SU-DHL-6 (cell line): ENCODE results near the gene DQX1.

Experiments used
- CTCF ChIP-seq: fragments of 200-600 bp; sonication (generic); IDR thresholded peaks from one replicate; pipeline ENCODE4 v1.5.1; 2017; ENCODE audit warnings: antibody characterized with exemption, mild to moderate bottlenecking, low read length, moderate library complexity; ENCODE audit not compliant: insufficient read depth, poor library complexity, severe bottlenecking
- EZH2phosphoT487 ChIP-seq: fragments of 200-600 bp; sonication (generic), shearing (Covaris generic); conservative IDR thresholded peaks from 2 replicates; pipeline ENCODE4 v1.6.1; 2018; ENCODE audit warnings: mild to moderate bottlenecking, antibody characterized with exemption, low read length, moderate library complexity, mixed read lengths

DNA sequence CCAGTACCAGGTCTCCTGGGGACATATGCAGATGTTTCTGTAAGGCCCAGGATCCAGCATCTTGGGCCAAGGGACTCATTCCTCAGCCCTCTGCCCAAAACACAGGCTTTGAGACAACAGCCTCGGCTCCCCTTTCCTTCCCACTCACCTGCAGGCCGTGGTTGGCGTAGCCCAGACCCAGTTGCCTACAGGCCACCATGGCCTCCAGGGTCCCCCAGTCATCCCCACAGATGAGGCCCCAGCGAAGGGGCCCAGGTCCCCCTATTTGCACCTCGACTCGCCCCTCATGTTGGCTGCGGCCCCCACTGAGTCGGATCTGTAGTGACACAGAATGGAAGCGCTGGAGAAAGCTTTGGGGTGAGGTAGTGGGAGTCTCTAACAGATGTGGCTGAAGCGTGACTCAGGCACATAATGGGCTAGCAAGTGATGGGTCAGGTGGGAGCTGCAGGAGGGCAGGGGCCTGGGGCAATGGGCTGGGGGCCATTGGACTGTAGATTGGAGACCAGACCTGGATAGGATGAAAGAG, 9.5 kb upstream of the DQX1 start:
- no peak for TF ChIP-seq CTCF
- TF ChIP-seq EZH2phosphoT487, result no peak
